ENCODE data around the gene SRMS. TPM values are rescaled to one million over a fixed set of nuclear protein-coding genes. Genes with fewer than 3 reads are reported as not detected.

The SRMS gene
- total and polyA plus RNA-seq, 2 of the 13 experiments (the other 11 are each of a cell fraction or from before 2014, with no cell fraction given) = not detected

- Histone ChIP-seq H3K27ac (ENCODE audit: extremely low read length, insufficient read depth, low read length) (no peak overlapping the region), H3K4me3 (replicated peaks in 1 of 3; ENCODE audit: insufficient read depth in 1 of 3, low read depth in 2 of 3, low read length in 3 of 3) (no peak overlapping the region), H3K9me3 (ENCODE audit: low read length) (no peaks in the 10 kb centered on the region), H3K27me3 (ENCODE audit: control insufficient read depth in 1 of 2, insufficient read depth in 2 of 2, low read length in 2 of 2) (no peaks in the 10 kb centered on the region), H3K79me2 (ENCODE audit: insufficient read depth, low read length) (no peaks in the 10 kb centered on the region), H3K36me3 (replicated peaks in 1 of 2; ENCODE audit: control insufficient read depth in 1 of 2, insufficient read depth in 2 of 2, low read length in 2 of 2) (no peaks in the 10 kb centered on the region), H3K9ac (ENCODE audit: insufficient read depth, low read depth, low read length) (no peak overlapping the region), H3K4me2 (ENCODE audit: low read depth, low read length) (no peak overlapping the region), H3K4me1 (ENCODE audit: insufficient read depth, low read length) (no peaks in the 10 kb centered on the region), H2AFZ (ENCODE audit: low read length) (no peak overlapping the region), H4K20me1 (ENCODE audit: insufficient read depth, low read length) (peaks cover under 1% of the 10 kb centered on the region; the same call in 1 of the 2 replicates)
- TF ChIP-seq AGO2 (optimal IDR thresholded peaks at IDR 0.05; ENCODE audit: low read depth, low read length) (peak; percentile 31), TCF7L2 (IDR thresholded peaks at IDR 0.05; ENCODE audit: low read depth, low read length) (no peak), MYC (CRISPR knock-in tag; IDR thresholded peaks at IDR 0.05; ENCODE audit: borderline replicate concordance) (0 out of 2 replicates have a peak, but pooled peaks have one; percentile 19), STAT6 (CRISPR knock-in tag; IDR thresholded peaks at IDR 0.05; ENCODE audit: borderline replicate concordance) (no peak)
- ATAC-seq = no peak
- no peak for DNase-seq (ENCODE audit: low spot score)
- no TSS peak for BruUV-seq (replicated peaks)
- WGBS (ENCODE audit: low lambda C conversion rate) = 90% methylated on average over 61 of the region's 61 CpGs
- POLR2A ChIA-PET = interaction anchor here (1.1 to 1.7 kb wide), 2 partner anchors 9 to 10 kb away, joined by 3 to 7 read pairs; partner anchors contain the start of gene HELZ2
- intact Hi-C loops (cut with micrococcal nuclease; ENCODE audit: unreplicated experiment) = no loop called here
- no peak for FAIRE-seq
- in situ Hi-C loops (cut with HindIII; ENCODE audit: extremely low pct_ligation_motif_present, low pct_unique_long_range_greater_than_20kb) = no loop called here
- CTCF ChIA-PET (ENCODE audit: low intra/inter-chr PET ratio, low total read pairs) = no interaction called here
These were observed 17.6 kb upstream of the SRMS start for GRCh38 chr20:63565021-63565698.
